ENCODE measurements around the gene CITED4.

CITED4 gene

DNA sequence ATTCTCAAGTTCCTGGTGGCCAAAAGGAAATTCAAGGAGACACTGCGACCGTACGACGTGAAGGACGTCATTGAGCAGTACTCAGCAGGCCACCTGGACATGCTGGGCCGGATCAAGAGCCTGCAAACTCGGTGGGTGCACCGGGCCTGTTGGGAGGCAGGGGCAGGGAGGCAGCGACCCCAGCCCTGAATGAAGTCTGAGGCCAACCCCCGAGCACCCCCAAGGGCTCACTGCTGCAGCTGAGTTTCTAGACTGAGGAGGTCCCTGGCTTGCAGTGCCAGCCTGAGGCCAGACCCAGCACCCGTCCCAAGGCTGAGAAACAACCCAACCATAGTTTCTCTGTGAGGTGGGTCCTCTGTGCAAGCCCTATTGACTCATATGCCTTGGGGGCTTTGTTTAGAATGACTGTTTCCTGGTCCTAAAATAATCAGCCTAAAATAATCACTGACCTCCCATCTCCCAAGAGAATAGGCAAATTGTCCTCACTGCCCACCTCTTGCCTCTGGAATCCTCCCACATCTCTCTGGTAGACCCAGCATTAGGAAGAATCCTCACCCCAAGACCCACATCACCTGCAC is 27.1 kb downstream of the CITED4 start:
- DNase-seq (ENCODE audit: low spot score): no peak

DNA sequence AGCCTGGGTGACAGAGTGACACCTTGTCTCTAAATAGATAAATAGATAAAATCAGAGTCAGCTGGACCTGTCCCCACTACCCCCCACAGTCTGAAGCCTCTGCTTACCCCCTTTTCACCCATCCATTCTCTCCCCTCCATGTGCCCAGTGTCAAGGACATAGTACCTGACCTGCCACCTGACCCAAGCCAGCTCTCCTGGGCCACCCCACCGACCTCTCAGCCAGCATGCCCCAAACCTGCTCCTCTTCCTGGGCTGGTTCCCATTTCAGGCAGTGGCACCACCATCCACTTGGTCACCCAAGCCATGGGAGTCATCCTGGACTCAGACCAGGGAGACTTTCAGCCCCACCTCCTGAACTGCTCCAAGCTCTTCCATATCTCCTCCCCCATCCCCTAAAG is 28.2 kb downstream of the CITED4 start:
- DNase-seq (ENCODE audit: low spot score): no peak

DNA sequence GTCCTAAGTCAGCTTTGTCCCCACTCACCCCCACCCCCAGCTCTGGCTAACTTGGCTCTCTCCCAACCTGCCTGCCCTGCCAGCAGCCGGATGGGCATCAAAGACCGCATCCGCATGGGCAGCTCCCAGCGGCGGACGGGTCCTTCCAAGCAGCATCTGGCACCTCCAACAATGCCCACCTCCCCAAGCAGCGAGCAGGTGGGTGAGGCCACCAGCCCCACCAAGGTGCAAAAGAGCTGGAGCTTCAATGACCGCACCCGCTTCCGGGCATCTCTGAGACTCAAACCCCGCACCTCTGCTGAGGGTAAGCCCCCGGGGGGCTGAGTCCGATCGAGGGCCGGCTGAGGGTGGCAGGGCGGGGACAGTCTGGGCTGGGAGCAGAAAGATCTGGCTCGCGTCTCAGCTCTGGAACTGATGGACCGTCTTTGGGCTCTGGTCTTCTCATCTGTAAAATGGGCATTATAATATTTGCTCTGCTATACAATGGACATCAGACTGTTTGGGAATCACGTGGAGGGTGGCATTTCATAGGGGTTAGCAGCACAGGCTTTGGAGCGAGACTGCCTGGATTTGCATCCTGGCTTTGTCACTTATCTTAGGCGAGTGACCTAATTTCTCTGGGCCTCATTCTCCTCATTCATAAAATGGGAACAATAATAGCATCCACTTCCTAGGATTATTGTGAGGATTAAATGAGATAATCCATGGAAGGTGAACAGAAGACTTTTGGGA is 31.0 kb downstream of the CITED4 start:
- no peak for DNase-seq (ENCODE audit: low spot score)

DNA sequence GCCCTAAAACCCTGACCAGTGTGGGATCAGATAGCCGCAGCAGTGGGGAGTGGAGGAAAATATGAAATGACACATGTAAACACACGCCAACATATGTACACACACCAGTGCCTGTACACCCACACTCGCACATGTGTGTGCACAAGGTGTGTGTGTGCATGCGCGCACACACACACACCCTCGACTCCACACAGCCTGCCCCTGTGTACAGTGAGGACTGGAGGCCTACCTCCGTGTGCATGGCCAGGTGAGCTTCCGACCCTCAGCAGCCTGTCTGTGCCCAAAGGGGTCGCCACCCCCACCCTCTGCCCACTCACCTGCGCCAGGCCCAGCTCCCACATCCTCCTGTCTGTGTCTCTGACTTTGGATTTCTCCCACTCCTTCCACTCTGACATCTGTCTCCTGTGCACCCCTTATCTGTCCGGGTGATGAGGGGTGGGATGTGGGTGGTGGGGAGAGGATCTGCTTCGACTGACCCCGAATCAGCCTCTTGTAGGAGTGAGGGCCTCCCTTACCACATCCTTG is 31.7 kb downstream of the CITED4 start:
- DNase-seq (ENCODE audit: low spot score): no peak

DNA sequence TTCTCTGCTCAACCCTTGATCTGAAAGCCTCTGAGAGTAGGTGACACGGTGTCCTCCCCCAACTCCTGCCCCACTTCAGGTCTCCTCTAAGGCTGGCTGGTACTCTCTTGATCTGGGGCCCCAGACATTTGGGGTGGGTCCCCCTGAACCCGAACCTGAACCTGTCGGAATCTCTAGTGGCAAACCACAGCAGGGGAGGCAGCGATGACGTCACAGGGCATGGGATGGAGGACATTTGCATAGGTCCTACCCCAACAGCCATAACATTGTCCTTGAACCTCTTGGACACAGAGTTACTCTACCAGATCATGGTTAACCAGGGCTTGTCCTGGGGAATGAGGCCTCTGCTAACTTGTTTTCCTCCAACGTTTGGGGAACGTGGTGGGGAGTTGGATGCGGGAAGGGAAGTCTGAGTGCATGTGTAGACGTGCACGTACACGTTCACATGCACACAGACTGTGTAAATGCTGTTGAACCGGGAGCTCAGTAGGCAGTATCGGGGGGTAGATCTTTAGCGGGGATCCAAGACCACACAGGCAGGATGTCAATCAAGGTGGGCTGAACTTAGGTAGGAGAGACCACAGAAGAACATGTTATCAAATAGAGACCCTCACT is 32.4 kb downstream of the CITED4 start:
- DNase-seq (ENCODE audit: low spot score): no peak

DNA sequence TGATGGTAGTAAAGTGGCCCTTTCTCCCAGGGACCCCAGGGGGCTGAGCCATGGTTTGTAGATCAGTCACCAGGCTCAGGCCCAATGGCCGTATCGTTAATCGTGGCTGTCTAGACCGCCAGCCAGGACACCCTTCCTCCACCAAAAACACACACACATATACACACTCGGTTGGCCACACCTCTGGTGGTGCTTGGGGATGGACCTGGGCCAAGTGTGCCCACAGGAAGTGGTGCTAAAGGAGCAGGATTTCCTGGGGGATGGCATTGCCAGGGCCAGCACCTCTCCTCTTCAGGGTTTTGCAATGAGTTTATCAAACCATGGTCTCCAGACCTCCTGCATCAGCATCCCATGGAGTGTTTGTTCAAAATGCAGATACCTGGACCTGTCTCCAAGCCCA is 36.2 kb downstream of the CITED4 start:
- no peak for DNase-seq (ENCODE audit: low spot score)

DNA sequence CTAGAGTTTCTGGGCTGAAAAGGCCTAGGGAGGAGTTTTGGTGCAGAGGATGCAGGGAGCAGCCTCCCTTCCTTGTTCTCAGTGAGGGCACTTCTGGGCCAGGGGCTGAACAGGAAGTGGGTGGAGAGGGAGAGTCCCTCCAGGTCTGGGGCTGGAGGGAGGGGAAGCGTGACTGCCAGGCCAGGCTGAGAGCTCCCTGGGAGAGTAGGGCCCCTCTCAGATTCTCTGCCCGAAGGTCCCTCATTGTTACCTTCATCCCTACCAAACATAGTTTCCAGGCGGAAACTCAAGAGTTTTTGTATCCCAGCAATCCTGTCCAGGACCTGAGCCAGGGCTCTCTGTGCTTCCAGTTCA is 36.8 kb downstream of the CITED4 start:
- DNase-seq (ENCODE audit: low spot score): no peak

DNA sequence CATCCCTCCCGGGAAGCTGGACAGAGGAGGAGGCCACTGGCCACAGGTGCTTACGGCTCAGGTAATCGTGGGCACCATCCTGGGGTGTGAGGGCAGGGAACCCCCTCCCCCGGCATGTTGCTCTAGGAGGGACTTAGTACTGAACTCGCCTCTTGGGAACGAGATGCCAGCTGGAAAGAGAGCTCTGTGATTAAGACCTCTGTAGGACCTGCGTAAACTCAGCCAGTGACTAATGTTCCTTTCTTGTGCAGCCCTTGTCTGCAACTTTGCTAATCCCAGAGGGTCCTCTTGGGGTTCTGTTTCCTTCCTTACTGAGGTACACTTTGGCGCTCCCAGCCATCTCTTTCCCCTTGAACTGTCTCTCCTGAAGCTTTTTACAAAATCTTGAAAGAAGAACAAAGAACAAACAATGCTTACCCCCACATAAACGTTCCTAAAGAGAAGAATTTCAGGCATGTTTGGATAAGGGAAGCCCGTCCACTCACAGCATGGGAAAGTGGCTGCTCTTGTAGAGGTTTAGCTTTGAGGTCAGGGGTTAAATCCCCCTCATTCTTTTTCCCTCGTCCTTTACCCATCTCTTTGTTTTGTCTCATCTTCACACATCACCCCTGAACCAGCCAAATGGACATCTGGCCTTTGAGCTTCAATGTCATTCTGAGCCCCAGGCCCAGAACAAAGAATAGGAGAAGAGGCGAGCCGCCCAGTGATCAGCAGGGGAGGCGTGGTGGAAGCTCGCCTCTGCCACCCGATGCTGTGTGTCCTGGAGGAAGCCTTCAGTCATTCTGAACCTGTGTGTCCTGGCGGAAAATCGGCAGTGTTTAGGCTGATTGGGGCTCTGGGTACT is 37.4 kb downstream of the CITED4 start:
- no peak for DNase-seq (ENCODE audit: low spot score)

DNA sequence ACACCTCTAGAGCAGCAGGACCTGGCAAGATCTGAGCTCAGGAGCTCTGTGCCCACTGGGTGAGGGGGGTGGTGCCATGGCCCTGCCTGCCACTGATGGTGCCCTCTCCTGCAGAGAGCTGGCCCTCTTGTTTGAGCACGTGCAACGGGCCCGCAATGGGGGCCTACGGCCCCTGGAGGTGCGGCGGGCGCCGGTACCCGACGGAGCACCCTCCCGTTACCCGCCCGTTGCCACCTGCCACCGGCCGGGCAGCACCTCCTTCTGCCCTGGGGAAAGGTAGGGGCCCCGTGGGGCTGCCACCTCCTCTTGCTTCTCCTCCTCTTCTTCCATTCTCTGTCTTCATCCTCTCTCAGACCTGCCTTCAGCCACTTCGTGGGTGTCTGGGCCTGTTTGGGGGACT is 38.2 kb downstream of the CITED4 start:
- no peak for DNase-seq (ENCODE audit: low spot score)

DNA sequence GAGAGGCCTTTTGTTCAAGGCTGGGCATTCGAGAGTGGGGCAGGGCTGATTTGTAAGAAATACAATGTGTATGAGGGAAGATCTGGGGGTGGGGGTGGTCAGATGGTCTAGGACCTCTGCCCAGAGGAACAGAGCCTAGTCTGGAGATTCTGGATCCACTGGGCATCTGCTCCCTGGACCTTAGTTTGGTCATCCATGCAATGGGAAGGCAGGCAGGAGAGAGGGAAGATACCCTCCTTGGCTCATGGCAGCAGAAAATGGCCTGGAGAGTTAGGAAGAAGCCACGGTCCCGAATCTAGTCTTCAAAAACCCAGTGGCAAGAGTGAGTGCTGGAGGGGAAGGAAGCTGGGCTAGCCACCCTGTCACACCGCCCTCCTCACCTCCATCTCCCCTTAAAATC is 38.8 kb downstream of the CITED4 start:
- no peak for DNase-seq (ENCODE audit: low spot score)

DNA sequence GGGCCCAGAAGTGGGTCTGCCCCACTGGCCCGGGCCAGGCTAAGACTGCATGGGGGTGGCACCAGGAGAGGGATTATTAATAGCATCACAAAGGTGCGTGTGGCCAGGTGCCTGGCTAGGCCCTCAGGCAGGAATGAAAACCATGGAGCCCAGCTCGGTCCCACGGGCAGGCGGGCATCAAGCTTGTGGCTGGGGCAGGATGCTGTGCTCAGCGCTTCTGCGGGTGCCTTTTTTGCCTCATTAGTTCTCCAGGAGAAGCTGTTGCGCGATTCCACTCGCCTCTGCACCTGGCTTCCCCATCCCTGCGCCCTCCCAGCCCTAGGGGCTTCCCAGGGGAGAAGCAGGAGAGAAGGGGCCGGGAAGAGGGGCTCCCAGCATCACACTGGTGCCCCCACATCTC is 39.3 kb downstream of the CITED4 start:
- no peak for DNase-seq (ENCODE audit: low spot score)

DNA sequence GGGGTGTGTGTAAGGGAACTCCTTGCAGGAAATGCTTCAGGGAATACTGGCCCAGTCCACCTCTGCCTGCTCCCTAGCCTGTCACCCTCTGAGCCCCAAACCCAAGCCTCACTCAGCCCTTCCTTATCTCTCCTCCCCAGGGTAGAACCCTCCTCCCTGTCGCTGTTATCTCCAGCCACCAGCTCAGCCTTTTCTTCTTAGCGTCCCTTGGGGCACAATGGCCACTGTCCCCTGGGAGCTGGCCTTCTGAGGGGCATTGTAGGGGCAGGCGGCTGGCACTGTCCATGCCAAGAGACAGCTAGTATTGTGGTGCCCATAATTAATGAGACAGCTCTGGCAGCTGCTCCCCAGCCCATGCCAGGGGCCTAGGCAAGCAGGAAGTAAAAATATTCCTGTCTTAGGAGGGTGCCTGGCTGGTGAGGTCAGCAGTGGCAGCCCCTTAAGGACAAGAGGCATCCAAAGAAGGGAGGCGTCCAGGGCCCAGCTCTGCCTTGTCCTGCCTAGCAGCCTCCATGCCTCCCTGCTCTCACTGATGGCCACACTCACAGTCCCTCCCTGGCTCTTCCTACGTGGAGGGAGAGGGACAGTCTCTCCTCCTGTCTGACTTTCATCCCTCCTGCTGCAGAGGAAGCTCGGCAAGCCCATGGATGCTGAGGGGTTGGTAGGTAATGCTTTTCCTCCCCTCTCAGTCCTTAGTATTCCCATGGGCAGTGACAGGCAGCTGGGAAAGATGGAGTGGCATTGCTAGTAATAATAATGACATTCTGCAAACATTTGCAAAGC is 41.1 kb downstream of the CITED4 start:
- DNase-seq (ENCODE audit: low spot score): no peak

DNA sequence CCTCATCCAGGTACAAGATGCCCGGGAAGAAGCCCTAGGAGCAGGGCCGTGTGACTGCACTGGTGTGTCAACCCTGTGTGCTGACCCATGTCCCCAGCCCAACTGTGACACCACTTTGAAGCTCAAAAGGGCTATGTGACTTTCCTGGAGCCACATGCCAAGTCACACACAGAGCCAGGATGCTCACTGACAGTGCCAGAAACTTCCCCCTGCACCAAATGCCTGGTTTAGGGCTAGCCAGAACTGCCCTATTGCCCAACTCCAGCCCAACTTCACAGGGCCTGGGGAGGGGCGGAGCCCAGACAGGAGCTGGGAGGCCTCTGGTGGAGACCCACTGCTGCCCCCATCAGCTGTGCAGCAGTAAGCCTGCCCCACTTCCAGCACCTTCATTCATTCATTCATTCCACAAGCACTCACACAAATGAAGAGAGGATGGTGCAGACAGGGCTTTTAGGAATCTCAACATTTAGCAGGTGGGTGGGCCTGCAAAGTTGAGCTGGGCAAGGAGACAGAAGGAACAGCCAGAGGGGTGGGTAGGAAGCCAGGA is 41.8 kb downstream of the CITED4 start:
- DNase-seq (ENCODE audit: low spot score): peak; percentile 49

DNA sequence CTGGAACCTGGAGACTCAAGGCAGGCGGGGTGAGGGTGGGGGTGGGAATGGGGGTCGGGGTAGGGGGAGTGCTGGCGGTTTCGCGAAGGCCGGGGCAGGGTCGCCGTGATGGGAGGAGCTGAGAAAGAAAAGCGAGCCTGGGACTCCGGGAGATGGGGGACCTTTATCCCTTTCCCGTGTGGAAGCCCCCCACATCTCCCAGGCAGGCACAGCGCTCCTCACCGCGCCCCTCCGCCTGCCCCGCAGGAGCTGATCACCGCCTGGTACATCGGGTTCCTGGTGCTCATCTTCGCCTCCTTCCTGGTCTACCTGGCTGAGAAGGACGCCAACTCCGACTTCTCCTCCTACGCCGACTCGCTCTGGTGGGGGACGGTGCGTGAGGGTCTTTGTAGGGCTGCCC is 43.1 kb downstream of the CITED4 start:
- no peak for DNase-seq (ENCODE audit: low spot score)

DNA sequence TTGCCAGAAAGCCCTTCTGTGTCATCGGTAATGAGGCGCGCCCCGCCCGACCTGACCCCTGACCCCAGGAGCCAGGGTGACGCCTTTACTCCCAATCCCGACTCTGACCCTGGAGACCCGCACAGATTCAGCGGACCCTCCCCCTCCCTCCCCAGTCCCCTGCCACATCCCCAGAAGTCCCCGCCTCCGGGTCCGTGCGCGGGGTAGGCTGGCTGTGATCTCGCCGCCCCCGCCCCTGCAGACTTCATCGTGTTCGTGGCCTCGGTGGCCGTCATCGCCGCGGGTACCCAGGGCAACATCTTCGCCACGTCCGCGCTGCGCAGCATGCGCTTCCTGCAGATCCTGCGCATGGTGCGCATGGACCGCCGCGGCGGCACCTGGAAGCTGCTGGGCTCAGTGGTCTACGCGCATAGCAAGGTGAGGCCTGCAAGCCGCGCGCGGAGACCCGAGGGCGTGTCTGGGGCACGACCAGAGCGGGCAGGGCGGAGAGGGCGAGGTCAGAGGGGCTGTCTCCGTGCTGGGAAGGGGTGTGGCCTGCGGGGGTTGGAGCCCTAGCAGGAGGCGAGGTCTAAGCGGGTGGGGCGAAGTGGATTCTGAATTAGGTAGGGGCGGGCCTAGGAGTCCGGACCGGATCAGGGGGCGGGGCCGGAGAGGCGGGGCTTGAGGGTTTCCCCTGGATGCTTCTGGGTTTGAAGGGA is 43.8 kb downstream of the CITED4 start:
- DNase-seq (ENCODE audit: low spot score): no peak

DNA sequence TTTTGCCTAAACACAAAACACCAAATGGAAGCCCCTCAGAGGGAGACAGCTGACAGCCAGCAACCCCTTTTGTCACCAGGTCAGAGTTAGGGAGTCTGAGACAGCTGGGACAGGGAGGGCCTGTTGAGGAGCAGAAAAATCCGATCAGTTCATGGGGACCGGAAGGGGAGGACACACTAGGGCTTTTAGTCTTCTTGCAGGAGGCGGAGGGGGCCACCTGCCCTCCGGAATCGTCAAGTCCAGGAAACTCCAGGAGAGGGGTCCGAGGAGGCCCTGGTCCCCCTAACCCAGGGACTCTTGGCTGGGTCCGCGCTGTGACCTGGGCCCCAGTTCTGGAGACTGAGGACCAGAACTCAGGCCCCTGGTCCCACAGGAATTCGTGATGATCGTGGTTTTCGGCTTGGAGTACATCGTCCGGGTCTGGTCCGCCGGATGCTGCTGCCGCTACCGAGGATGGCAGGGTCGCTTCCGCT is 44.3 kb downstream of the CITED4 start:
- DNase-seq (ENCODE audit: low spot score): no peak

DNA sequence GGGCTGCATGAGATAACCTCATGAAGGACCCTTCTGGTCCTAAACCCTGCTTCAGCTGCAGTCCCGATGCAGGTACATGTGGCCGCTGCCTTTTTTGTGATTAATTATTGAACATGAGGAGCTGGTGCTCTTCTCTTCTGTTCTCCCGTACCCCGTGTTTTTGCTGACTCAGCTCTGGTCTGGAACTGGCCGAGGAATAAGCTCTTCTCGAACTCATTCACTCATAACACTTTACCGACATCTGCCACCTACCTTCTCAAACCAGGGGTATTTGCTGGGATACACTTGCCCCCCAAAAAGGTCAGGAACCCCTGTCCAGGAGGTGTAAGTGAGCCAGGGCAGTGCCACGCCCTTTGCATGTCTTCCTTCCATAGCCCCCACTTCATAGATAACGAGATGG is 46.7 kb downstream of the CITED4 start:
- no peak for DNase-seq (ENCODE audit: low spot score)

Data from HuH-7.5 (cell line).